AG10803 (cell line): ENCODE data around the gene RNF157.

Experiments
- DNase-seq: peaks from one replicate; pipeline ENCODE4 v3.0.0; 2010; ENCODE audit warnings: low read depth
- H3K4me3 ChIP-seq: 2 replicates; pipeline ENCODE4 v1.5.1; 2011; ENCODE audit warnings: mild to moderate bottlenecking, low read length, control low read depth
- TF ChIP-seq, protein P1 (sequence below): conservative IDR thresholded peaks from 2 replicates; pipeline ENCODE4 v1.5.1; 2011; ENCODE audit warnings: mild to moderate bottlenecking, low read length, control low read depth, inconsistent platforms

The RNF157 gene

DNA sequence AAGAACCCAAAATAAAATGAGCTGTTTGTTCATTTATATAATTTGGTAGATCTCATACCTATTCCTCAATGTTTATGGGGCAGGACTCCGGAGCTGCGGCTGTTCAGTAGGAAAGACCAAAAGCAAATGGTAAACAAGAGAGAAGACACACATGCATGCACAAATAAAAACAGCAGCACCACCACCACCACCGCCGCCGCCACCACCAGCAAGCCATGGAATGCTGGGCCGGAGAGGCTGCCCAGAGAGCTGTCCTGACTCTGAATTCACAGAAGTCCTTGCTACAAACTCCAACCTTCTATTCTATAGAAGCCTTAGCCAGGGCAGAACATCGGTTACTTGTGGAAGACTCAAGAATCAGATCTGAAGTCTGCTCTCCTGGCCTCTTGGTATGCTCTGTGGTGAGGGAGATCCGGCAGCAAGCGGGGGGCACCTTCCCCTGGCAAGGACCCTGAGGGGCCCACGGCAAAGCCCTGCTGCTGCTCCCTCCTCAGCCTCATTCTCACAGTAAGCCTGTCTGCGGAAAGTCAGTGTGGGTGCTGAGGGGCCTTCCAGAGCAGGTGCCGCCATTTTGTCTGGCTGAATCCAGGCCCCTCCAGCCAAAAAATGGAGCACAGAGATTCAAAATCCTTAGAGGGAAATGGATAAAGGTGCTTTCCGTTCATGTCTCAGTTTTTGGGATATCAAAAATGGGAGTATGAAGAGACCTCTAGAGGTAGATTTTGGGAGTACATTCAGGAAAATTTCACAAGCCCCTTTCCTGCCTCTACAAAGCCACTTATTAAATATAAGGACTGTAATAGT, 92.9 kb downstream of the RNF157 start:
- no peak overlapping the region for H3K4me3 ChIP-seq
- peak; percentile 31 for DNase-seq
- TF ChIP-seq, protein P1, sequence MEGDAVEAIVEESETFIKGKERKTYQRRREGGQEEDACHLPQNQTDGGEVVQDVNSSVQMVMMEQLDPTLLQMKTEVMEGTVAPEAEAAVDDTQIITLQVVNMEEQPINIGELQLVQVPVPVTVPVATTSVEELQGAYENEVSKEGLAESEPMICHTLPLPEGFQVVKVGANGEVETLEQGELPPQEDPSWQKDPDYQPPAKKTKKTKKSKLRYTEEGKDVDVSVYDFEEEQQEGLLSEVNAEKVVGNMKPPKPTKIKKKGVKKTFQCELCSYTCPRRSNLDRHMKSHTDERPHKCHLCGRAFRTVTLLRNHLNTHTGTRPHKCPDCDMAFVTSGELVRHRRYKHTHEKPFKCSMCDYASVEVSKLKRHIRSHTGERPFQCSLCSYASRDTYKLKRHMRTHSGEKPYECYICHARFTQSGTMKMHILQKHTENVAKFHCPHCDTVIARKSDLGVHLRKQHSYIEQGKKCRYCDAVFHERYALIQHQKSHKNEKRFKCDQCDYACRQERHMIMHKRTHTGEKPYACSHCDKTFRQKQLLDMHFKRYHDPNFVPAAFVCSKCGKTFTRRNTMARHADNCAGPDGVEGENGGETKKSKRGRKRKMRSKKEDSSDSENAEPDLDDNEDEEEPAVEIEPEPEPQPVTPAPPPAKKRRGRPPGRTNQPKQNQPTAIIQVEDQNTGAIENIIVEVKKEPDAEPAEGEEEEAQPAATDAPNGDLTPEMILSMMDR, result peak; percentile 68

DNA sequence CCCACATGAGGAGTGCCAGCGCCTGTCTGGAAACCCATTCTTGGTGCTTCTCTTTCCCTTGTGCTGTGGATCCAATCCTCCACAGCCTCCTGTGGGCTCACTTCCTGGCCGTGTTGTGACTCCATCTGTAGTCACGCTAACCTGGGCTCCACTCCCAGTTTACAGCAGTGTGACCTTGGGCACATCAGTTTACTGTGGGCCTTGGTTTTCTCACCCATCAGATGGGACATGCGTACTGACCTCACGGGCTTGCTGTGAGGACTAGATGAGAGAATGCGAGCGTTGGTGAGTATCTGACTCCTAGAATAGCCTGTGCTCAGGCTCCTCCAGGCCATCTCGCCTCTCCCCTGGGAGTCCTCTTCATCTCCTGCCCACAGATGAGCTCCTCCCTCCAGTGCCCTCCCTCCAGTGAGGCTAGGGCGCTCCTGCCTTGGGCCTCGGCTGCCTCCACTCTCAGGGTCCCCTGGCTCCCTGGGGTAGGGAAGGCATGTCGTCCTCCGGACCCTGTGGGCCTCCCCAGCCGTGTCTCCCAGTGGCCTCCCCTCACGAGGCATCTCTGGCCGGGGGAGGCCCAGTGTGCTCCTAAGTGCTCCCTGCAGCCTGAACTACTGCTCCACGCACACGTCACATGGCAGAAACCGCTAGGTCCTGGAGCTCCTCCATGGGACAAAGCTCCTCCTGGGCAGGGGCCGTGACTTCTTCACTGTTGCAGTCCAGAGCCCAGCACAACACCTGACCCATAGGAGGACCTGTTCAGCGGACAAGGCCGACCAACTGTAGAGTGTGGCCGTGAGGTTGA, 94.0 kb downstream of the RNF157 start:
- TF ChIP-seq, protein P1, result no peak
- no peak for DNase-seq
- no peak overlapping the region for H3K4me3 ChIP-seq

DNA sequence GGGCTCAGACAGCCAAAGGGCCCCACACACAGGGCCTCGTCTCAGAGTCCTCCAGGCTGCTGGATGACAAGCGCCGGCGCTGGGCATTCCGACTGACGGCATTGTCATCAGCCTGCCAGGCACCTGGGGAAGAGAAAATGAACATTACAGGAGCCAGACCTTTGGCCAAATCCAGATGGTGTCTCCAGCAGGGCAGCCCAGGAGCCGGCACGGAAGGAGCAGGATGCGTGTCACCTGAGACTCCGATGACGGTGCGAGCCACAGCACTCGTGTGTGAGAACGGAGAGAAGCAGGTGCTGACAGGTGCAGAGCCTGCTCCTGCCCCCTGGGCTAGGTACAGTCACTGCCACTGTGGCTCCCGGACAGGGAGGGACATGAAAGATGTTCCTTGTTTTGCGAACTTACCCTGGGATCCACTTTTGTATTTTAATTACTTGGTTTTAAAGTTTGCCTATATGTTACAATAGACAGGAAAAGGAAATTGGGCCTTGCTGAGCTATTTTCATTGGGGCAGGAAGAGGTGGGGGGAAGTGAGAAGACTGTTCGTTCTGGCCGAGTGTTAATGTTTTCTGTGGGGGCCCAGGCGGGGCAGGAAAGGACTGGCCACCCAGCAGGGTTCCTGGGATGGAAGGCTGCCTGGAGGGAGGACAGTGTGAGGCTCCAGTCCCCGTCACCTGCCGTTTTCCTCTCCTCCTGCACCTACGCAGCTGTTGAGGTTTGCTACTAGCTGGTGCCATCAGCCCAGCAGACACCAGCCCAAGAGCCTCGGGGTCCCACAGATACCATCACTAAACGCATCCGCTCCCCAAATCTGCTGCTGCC, 94.9 kb downstream of the RNF157 start:
- TF ChIP-seq, protein P1, result no peak
- H3K4me3 ChIP-seq, result no peak overlapping the region
- DNase-seq, result no peak

DNA sequence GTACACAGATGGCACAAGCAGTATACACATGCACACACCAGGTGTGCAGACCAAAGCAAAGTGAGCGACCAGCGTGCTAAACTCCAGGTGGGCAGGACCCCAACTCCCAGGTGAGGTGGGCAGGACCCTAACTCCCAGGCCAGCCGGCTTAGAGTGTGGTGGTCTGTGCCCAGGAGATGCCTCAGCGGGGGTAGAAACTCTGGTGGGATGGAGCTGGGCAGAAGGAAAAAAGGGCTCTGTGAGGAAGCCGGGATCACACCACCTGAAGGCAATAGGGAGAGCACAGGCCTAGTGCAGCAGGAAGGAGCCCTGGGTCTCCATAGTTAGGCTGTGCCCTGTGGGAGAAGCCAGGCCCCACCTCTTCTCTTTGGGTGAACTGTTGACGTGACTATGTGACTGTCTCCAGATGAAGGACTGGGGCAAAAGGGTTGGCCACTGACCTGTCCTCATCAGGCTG, 97.7 kb downstream of the RNF157 start:
- DNase-seq, result no peak
- TF ChIP-seq, protein P1, result no peak

DNA sequence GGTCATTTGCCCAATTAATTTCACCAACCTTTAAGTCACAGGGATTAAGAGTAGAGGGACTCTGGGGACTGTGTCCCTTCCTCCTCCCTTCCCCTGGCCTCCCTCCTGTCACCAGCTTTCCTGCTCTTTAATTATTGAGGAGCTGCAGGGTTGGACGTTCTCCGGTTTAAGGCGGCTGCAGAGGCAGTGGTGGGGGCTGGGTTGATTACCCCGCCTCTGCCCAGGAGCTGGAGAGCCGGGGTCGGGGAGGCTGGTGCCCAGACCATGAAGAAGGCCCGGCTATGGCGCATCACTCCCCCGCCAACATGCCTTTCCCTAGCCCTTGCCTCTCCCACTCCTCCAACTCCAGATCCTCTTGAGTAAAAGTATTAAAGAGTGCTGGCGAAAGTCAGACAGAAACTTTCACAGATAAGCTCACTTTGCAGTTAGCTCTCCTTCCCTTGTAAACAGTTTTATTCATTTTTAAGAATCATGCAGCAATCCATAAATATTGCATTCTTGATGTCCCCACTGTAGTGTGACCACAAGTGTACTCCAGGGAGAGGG, 98.2 kb downstream of the RNF157 start:
- H3K4me3 ChIP-seq, result no peak overlapping the region
- no peak for DNase-seq
- TF ChIP-seq, protein P1, result no peak

More for the DNA sequence above, 97.7 kb downstream of the RNF157 start:
- H3K4me3 ChIP-seq, result no peak overlapping the region

DNA sequence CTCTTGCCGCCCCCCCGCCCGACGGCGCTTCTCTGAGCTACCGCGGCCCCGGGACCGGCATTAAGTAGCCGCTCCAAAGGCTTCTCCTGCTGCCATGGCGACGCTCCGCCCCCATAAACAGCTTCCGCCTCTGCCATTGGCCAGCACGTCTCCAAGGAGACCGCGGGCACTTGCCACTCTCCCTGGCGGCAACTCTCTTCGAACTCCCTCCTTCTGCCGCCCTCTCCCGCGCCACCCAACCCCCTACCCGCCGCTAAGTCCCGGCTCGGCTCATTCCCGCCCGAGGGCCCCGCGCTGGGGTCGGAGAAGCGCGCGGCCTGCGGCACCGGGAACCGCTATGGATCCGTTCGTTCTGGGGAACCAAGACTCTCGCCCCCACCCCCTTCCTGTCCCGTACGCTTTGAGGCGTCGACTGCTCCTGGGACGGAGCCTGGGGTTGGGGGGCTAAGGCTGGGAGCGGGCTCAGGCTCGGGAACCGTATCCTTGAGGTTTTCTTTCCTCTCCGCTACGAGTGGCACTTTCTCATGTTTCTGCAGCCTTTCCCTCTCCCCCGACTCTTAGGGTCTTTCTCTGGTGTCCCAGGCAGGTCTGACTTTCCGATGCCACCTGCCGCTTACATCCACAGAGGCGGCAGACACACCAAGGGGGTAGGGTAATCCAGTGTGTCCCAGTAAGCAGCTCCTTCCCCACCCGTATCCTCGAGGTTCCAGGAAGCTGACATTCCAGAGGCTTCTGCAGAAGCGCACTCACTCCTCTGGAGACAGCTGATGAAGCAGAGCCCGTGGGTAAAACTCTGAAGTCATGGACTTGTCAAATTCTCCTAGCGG, 98.9 kb downstream of the RNF157 start, which contains the start of gene FOXJ1:
TSS of gene FOXJ1 (minus strand) at position 34 of the 827 bp plus-strand sequence. CDS start 850 bp downstream, outside the sequence.
- TF ChIP-seq, protein P1, result no peak
- DNase-seq, result peak; percentile 71
- peak within 1 kb of the TSS; percentile 54 for H3K4me3 ChIP-seq
